Measurements from ENCODE around the gene ANKRD49.

Gene ANKRD49

DNA sequence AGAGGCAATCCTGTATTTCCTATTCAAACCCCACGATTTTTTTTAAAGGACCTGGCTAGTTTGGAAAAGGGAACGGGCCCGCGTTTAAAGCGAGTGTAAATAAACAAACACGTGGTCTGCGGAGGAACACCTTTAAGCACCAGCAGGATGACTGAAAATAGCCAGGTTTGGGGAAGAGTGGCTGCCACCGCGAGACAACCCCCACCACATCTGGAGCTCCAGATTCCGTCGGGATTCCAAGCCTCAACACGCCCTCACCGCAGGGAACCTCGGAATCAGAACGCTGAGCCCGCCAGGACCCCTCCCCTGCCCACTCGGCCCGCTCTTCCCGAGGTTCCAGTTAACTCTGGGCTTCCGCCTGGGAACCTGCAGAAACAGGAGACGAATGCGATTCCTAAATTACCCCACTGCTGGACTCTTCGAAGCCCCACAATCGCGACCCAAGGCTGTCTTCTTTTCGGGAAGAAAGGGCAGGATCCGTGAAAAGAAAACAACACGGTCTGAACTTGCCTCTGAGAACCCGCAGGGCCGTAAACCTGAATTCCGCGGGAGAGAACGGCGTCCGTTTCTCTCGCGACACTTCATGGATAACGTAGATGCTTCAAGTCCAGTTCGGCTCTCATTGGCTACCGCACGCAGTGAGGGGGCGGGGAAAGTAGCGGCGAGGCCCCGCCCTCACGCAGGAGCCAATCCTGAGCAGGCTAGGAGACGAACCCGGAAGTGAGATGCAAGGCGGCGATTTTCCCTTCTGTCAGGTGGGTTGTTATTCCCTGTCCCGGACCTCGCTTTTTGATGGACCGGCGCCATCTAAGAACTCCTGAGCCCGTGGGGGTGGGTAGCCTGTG lies at the start of gene ANKRD49, which contains the start of gene MRE11:
Gene ANKRD49, plus strand, starts transcription at position 704 of the 845 bp plus-strand sequence. CDS start 2,710 bp downstream, outside the sequence.
Gene MRE11, minus strand, starts transcription at position 564 of the 845 bp plus-strand sequence. CDS start 1,043 bp downstream, outside the sequence.
- TF ChIP-seq, protein P1, sequence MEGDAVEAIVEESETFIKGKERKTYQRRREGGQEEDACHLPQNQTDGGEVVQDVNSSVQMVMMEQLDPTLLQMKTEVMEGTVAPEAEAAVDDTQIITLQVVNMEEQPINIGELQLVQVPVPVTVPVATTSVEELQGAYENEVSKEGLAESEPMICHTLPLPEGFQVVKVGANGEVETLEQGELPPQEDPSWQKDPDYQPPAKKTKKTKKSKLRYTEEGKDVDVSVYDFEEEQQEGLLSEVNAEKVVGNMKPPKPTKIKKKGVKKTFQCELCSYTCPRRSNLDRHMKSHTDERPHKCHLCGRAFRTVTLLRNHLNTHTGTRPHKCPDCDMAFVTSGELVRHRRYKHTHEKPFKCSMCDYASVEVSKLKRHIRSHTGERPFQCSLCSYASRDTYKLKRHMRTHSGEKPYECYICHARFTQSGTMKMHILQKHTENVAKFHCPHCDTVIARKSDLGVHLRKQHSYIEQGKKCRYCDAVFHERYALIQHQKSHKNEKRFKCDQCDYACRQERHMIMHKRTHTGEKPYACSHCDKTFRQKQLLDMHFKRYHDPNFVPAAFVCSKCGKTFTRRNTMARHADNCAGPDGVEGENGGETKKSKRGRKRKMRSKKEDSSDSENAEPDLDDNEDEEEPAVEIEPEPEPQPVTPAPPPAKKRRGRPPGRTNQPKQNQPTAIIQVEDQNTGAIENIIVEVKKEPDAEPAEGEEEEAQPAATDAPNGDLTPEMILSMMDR (IDR thresholded peaks at IDR 0.05; ENCODE audit: low read depth, low read length), result no peak
- peak; percentile 98 to 99 for DNase-seq (ENCODE audit: low read depth in 2 of 2)
- peak within 1 kb of the TSS; percentile 88 to 93 for H3K4me3 ChIP-seq (replicated peaks in 1 of 2; ENCODE audit: low read depth in 2 of 2, low read length in 2 of 2)

DNA sequence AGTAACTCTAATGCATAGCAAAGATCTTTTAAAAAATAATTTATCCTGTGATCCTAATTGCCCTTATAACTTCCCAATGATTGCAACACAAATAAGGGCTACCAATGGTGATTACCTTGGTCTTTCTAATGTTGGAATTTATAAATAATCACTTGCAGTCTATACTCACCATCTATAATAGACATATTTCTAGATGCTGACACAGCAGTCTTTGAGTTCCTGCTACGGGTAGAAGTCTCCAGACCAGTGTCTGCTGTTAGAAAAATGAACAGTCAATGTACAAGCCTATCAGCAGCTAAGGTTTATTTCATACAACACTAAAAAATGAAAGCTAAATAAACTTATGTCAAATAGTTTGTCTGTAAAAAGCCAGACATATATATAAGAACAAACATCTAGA lies 48.1 kb upstream of the ANKRD49 start:
- no peak for DNase-seq (ENCODE audit: low read depth in 2 of 2)
- TF ChIP-seq, protein P1 (IDR thresholded peaks at IDR 0.05; ENCODE audit: low read depth, low read length), result no peak
- H3K4me3 ChIP-seq (replicated peaks in 1 of 2; ENCODE audit: low read depth in 2 of 2, low read length in 2 of 2), result no peak overlapping the region

GRCh38 chr11:94447149-94447548 lies 46.6 kb upstream of the ANKRD49 start:
- no peak for DNase-seq (ENCODE audit: low read depth in 2 of 2)
- TF ChIP-seq, protein P1 (IDR thresholded peaks at IDR 0.05; ENCODE audit: low read depth, low read length), result no peak

GRCh38 chr11:94449029-94449428 lies 44.8 kb upstream of the ANKRD49 start:
- TF ChIP-seq, protein P1 (IDR thresholded peaks at IDR 0.05; ENCODE audit: low read depth, low read length), result no peak

More at GRCh38 chr11:94447149-94447548, 46.6 kb upstream of the ANKRD49 start:
- no peak overlapping the region for H3K4me3 ChIP-seq (replicated peaks in 1 of 2; ENCODE audit: low read depth in 2 of 2, low read length in 2 of 2)

DNA sequence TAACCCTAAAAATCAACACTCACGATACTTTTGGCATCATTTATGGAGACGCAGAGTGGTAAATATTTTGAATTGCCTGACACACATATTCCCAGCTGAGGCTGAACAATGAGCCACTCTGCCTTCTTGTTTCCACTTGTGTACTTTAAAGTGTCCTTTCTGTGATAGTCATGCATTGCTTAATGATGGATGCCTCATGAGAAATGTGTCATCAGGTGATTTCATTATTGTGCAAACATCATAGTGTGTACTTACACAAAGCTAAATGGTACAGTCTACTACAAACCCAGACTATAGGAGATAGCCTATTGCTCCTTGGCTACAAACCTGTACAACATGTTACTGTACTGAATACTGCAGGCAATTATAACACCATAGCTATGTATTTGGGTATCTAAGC lies 44.3 kb upstream of the ANKRD49 start:
- DNase-seq (ENCODE audit: low read depth in 2 of 2), result peak; percentile 60 to 97
- TF ChIP-seq, protein P1 (IDR thresholded peaks at IDR 0.05; ENCODE audit: low read depth, low read length), result no peak
- H3K4me3 ChIP-seq (replicated peaks in 1 of 2; ENCODE audit: low read depth in 2 of 2, low read length in 2 of 2), result no peak overlapping the region

More at GRCh38 chr11:94449029-94449428, 44.8 kb upstream of the ANKRD49 start:
- H3K4me3 ChIP-seq (replicated peaks in 1 of 2; ENCODE audit: low read depth in 2 of 2, low read length in 2 of 2), result no peak overlapping the region
- no peak for DNase-seq (ENCODE audit: low read depth in 2 of 2)

GRCh38 chr11:94450048-94450447 lies 43.7 kb upstream of the ANKRD49 start:
- DNase-seq (ENCODE audit: low read depth in 2 of 2), result peak; percentile 27 to 62

More at GRCh38 chr11:94450048-94450447, 43.7 kb upstream of the ANKRD49 start:
- TF ChIP-seq, protein P1 (IDR thresholded peaks at IDR 0.05; ENCODE audit: low read depth, low read length), result no peak
- H3K4me3 ChIP-seq (replicated peaks in 1 of 2; ENCODE audit: low read depth in 2 of 2, low read length in 2 of 2), result no peak overlapping the region
